HG03025 (cell line): Measurements from ENCODE around the gene ARFGEF2.
"Not testable (repeated sequence)": the region's sequence is repeated elsewhere in the genome, so short reads cannot be mapped to it uniquely, and the experiment has no call there.

ENCODE experiments used
- ATAC-seq: cut with Tn5 transposase; IDR thresholded peaks from one replicate; pipeline ENCODE4 v1.9.1; 2021; ENCODE audit warnings: mild to moderate bottlenecking, moderate library complexity; ENCODE audit not compliant: unreplicated experiment, low FRiP score

The ARFGEF2 gene

DNA sequence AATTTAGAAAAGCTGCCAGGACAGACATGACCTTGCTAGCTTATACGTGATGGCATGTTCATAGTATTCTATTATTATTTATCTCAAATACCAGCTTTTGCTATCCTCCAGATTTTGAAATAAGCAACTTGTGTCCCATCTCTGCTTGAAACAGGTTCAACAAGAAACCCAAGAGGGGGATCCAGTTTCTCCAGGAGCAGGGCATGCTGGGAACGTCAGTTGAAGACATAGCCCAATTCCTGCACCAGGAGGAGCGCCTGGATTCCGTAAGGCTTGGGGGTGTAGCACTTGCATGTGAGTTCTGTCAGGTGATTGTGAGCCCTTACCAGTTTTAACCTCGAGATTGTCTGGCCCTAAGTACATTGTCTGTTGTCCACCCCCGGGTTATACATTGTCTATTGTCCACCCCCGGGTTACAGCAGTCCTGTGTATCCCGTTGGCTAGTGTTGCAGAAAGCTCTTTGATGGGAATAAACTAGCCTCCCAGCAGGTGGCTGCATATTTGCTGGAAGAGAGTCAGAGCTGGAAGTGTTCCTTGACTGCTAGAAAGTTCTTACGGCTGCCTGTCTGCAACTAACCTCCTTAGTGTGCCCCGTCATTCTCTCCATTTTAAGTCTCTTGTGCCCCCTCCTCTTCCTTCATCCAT, 63.2 kb downstream of the ARFGEF2 start:
- ATAC-seq = no peak

DNA sequence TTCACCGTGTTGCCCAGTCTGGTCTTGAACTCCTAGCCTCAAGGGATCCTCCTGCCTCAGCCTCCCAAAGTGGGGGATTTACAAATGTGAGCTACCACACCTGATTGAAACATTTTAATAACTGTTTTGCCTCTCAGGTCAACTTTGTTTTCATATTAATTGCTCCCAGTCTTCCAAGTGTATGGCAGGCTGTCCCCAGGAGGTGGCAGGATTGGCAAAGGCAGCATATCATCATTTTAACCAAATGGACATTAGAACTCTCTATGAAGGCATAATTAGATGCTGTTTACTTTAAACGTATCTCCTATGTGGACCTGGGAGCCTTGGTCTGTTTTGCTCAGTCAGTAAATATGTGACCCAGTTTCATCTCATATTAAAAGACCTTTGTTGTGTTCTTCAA, 65.4 kb downstream of the ARFGEF2 start:
- no peak for ATAC-seq

DNA sequence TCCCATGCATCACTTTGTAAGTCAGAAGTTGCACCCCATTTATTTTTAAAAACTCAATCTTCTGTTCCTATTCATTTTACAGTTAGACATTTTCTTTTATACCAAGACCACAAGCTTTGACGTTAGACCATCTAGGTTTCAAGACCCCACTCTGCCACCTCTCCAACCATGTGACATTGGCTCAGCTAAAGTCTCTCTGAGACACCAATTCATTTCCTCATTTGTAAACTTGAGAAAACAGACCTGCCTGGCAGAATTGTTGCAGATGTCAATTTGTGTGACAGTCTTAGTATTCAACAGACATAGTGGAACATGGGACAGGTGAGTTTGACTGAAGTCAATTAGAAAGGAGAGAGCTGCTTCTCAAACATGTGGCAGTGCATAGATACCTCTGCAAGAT, 69.0 kb downstream of the ARFGEF2 start:
- no peak for ATAC-seq

DNA sequence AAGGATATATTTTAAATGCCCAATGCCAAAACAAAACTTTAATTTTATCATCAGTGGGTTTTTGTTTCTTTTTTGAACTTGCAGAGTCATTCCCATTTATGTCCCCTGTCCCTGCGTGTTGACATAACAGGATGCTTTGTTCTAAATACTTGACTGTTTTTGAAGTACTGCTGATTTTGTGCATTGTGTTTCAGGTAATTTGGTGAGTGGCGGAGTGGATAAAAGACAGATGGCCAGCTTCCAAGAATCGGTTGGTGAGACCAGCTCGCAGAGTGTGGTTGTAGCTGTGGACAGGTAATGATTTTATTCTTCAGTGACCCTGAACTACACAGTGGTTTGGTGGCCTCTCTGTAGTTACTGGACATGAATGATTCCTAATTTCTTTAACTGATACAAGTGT, 74.1 kb downstream of the ARFGEF2 start:
- no peak for ATAC-seq

DNA sequence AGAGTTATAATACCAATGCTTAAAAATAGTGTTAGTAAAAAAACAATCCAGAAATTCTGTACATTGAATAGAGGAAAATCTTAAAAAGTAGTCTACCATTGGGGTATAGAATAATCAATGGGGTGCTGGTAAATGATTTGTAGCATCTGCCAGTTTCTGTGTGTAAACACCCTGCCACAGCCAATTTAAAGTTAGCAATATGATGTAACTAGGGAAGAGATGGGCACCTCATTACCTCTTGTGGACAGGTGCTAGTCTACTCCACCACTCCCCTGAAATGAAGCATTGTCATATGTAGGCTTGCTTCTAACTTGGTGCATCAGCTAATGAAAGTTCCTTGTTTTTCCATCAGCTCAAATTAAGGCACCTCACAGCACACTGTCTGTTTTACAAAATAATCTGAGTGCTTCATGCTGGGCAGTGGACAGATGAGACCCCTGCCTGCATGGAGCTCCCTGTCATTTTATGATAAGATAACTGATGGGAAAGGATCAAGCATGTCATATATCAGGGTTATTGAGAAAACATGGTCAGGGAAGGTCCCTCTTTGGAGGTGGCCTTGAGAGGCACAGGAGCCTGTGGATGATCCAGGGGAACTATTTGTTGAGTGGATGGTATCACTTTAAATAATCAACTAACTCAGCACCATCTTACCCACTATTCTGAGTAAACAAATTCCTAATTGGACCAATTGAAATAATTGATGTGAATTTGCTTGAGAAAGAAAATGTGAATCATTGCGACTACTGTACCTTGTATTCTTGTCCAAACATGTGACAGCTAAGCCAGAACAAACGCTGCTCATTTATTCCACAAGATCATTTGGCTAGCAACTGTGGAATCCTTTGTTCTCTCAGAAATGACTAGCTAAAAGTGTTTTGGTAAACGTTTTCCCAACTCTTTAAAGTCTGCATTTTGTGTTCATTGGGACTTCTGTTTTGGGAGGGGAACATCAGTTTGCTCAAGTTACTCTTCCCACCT, 78.7 kb downstream of the ARFGEF2 start:
- no peak for ATAC-seq

DNA sequence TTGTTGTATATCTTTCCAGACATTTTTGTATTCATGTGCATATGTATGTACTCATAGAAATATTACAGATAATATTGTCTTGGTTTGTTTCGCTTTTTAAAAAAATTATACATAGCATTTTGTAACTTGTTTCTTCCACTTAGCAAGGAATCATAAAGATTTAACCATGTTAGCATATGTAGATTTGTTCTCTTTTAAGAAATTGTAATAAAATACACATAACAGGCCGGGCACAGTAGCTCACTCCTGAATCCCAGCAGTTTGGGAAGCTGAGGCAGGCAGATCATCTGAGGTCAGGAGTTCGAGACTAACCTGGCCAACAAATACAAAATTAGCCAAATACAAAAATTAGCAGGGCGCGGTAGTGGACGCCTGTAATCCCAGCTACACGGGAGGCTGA, 80.2 kb downstream of the ARFGEF2 start:
- ATAC-seq = no peak

DNA sequence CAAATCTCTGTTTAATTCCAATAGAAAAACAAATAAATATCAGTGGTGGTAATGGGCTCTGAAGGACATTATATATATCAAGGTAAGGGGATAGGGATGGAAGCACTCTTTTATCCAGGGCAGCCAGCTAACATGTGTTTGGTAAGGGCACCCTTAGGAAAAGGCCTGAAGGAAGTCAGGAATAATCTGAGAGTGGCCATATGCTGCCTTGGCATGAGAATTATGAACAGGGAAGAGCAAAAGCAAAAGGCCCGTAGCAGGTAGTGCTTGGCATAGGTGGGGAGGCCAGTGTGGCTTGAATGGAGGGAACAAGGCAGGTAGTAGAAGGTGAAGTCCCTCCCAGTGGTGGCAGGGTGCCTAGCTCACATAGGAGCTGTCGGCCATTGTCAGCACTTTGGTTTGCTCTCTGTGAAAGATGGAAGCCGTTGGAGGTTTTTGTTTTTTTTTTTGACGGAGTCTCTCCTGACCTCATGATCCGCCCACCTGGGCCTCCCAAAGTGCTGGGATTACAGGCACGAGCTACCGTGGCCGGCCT, 85.0 kb downstream of the ARFGEF2 start:
- no peak for ATAC-seq

DNA sequence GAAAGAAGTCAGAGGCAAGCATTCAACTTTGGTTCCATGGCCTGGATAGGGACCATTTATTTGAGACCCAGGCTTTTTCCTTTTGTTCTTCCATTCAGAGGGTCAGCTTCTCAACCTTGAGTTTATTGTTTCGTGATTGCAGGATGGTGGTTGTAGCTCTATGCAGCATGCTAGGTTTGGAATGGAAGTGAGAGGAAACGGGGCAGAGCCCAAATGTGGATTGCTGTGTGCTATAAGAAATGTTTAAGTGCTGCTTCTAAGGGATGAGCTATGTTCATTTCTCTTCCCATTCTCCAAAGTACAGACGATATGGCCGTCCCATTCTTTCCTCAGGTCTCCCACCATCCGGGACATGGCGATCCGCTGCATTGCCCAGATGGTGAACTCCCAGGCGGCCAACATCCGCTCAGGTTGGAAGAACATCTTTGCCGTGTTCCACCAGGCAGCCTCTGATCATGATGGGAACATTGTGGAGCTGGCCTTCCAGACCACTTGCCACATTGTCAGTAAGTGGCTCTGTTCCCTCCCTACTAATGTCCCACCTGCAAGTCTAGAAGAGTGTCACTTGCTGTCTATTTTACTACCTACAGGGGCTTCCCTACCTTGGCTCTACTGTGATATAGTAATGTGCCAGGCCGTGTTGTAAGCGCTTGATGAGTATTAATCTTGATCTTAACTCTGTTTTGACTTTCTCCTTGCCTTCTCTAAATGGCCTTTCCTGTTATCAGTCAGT, 88.6 kb downstream of the ARFGEF2 start:
- ATAC-seq = no peak

DNA sequence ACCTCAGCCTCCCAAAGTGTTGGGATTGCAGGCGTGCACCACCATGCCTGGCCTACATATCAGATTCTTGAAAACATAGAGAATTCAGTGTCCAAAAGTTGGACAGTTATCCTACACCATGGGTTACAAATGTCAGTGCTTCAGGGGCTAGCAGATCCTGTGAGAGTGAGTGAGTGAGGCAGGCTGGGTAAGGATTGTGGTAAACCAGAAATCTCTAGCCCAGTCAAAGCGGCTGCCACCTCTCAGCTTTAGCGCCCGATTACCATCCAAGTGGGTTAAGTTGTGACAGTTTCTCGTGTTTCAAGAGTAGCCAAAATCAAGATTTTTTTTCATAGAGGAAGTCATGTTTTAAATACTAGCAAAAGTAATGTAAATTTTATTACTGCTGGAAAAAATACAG, 102.7 kb downstream of the ARFGEF2 start:
- no peak for ATAC-seq

DNA sequence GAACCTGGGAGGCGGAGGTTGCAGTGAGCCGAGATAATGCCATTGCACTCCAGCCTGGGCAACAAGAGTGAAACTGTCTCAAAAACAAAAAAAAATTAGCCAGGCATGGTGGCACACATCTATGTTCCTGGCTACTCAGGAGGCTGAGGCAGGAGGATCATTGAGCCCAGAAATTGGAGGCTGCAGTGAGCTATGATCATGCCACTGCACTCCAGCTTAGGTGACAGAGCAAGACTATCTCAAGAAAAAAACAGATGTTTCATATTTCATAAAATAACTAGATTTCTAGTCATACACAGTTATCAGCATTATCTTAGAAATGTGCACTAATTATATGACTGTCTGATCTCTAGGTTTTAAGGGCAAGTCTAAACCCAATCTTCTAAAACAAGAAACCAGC, 106.7 kb downstream of the ARFGEF2 start:
- ATAC-seq = not testable (repeated sequence)

DNA sequence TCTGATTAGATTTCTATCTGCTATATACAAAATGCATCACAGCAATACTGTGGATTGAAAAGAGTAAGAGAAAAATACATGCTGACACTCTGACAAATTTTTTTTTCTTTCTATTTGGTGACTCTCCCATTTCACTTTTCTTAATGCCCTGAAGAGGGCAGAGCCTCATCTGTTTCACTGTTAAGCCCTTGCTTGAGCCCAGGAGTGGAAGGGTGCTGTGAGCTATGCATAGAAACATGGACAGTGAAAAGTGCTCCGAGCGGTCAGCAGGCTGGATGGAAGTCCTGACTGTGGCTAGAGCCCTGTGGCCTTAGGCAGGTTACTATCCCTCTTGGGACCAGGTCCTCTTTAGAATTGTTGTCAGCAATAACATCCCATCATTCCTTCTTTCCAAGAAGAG, 107.2 kb downstream of the ARFGEF2 start:
- ATAC-seq = no peak

DNA sequence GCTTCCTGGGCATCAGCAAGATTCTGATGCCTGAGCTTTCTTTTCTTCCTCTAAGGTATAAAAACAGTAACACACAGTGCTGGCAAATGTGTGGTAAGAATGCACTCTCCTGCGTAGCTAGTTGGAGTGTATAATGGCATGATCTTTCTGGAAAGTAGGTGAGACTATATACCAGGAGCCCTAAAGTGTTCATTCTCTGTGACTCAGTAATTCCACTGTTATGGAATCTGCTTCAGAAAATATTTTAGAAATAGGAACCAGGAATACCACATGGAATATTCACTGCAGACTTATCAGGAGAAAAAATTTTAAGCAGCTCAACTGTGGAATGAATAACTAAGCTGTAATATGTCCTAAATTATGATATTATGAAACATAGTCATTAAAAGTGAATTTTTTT, 107.7 kb downstream of the ARFGEF2 start:
- ATAC-seq = no peak

DNA sequence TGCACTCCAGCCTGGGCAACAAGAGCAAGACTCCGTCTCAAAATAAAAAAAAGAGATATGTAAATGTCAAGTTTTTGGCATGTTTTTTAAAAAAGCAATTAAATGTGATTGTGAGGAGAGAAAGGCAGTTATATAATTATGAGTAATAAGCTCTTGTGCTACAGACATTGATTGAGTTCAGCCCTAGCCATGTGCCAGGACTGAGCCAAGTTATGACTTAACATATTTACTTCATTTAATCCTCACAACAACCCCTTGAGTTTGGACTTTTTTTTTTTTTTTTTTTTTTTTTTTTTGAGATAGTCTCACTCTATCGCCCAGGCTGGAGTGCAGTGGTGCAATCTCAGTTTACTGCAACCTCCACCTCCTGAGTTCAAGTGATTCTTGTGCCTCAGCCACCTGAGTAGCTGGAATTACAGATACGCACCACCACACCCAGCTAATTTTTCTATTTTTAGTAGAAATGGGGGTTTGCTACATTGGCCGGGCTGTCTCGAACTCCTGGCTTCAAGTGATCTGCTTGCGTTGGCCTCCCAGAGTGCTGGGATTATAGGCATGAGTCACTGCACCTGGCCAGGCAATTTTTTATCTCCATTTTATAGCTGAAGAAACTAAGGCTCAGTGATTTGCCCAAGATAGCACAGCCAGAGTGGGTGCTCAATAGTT, 109.6 kb downstream of the ARFGEF2 start:
- no peak for ATAC-seq

DNA sequence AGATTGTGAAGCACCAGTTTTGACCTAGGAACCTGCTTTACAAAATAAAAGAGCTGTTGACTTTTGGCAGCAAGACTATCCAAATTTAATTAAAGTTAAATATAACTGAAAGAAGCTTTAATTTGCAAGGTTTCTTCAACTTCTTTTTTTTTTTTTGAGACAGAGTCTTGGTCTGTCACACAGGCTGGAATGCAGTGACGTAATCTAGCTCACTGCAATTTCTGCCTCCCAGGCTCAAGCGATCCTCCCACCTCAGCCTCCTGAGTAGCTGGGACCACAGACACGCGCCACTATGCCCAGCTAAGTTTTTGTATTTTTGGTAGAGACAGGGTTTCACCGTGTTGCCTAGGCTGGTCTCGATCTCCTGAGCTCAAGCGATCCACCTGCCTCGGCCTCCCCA, 110.9 kb downstream of the ARFGEF2 start:
- ATAC-seq = no peak

DNA sequence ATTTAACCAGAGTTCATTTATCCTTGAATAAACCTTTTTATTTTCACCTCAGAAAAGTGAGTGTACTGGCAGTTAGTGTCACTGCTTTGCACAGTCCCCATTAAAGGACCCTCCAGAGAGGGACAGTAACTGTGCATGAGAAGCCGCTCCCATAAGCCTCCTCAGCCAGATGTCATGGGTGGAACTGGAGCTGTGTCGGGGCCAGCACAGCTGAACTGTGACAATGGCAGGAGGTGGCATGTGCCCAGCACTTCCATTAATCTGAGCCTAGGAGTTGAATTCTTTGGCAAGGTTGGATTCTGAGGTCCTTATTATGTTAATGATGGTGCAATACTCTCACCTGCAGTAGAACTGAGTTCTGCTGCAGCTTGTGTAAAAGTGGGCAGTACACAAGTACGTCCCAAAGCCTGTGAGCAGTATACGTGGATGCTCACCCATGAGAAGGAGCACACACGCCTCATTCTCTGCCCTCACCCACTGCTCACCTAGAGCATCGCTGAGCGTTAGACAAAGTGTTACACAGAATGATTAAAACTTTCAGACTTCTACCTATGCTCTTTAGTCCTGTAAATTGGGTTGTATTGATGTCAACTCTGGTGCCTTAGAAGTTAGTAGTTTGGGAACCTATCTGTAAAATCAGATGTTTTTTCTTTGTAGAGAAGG, 112.7 kb downstream of the ARFGEF2 start:
- ATAC-seq = no peak

DNA sequence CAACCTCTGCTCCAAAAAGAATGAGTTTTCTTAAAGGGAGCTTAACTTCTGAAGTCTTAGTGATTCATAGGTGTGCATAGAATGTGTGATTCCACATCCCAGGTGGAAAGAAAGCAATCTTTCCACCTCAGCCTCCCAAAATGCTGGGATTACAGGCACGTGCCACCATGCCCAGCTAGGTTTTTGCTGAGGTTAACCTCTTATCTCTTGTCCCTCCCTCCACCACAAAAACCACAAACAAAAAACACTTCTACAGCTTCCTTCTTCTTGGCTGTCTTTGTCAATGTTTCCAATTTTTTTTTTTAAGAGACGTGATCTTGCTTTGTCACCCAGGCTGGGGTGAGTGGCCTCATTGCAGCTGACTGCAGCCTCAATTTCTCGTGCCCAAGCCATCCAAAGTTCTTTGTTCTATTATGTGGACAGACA, 116.5 kb downstream of the ARFGEF2 start:
- no peak for ATAC-seq

DNA sequence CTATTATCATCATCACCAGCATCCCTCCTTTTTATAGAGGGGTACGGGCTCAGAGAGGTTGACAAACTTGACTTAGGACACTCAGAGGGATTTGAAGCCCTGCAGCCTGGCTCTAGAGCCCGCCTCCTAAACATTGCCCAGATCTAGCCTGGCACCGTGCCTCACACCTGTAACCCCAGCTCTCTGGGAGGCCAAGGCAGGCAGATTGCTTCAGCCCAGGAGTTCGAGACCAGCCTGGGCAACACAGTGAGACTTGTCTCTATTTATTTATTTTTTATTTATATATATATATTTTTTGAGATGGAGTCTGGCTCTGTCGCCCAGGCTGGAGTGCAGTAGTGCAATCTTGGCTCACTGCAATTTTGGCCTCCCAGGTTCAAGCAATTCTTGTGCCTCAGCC, 118.3 kb downstream of the ARFGEF2 start:
- no peak for ATAC-seq

DNA sequence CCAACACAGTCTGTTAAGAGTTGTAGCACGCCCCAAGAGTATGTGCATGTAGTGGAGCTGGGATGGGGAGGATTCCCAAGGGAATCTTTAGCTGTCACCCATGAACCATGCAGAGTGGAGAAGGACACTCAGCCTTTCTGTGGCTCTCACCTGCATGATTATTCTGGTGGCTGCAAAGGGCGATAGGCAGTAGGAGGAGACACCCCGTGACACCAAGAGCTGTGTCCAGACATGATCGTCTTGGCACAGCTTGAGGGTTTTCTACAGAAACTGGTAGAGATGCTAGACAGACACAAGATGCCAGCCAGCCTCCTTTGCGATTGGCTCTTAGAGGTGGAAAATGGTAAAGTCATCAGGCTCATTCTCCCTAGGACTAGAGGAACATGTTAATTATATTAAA, 121.5 kb downstream of the ARFGEF2 start:
- no peak for ATAC-seq

DNA sequence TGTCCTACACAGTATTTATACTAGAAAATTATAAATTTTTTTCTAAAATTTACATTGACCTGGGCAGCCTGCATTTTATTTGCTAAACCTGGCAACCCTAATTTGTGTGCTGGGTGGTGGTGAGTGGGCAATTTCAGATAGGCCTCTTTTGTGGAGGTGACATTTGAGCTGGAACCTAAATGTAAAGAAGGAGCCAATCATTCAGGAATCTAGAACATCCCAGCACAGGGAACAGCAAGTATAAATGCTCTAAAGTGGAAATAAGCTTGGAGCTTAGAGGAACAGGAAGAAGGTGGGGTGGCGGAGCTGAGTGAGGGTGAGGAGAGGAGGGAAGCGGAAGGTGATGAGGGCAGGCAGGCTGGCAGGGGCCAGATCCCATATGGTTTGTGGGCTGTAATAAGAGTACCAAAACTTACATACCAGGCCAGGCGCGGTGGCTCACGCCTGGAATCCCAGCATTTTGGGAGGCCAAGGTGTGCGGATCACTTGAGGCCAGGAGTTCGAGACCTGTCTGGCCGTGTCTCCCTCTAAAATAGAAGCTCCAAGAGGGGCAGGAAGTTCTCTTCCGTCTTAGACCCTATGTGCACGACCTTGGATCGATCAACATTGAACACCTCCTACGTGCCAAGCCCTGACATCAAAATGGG, 124.1 kb downstream of the ARFGEF2 start:
- ATAC-seq = peak; percentile 10
